GM11168 (cell line): ENCODE data around the gene MARCHF6.

Source experiments
- in situ Hi-C: fragments of 300-500 bp; cut with MboI; formaldehyde crosslinking; loops from one replicate; pipeline ENCODE4 v1.12.0; 2022; ENCODE audit warnings: low sequenced_read_pairs; ENCODE audit not compliant: unreplicated experiment

The MARCHF6 gene

DNA sequence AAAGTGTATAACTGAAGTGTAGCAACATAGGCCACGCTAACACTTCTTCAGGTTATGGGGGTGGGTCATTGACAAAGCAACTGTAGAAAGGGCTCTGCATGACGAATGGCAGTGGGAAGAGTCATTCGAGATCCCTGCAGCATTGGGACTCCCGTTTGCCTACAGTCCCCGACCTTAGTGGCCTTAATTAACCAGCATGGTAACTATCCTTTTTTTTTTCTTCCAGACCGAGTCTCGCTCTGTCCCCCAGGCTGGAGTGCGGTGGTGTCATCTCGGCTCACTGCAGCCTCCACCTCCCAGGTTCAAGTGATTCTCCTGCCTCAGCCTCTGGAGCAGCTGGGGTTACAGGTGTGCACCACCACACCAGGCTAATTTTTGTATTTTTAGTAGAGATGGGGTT, 31.6 kb upstream of the MARCHF6 start:
- in situ Hi-C loops = no loop called here

DNA sequence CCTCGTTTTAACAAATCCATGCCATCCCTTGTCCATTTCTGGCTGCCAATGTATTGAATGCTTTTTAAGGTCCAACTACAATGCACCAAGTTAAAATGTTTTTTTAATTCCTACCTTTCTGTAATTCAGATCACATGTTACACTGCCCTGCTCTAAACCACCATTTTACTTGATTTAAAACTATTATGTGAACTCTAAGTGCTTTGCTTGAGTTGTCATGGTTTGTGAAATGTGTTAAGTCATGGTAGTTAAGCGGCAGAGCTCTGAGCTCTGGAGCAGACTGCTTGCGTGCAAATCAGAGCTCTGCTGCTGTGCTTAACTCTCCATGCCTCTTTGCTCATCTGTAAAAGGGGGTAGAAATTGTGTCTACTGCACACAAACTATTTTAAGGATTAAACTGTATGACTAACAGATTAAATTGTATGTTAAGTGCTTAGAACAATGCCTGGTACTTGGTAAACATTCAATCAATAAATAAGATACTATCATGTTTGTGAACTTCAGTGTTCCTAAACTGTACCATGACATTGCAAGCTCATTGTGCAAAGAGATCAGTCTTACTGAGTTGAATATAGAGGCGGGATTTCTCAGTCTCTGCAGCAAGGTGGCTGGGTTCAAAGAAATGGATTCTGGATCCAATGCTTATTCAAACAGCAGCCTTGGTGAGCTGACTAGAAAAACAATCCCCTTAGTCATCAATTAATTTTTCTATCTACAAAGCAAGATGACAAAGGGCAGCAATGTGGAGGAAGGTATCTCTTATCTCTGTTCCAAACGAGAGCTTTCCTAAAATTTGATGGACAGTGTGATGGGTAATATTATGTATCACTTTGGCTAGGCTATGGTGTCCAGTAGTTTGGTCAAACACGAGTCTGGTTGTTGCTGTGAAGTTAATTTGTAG, 29.7 kb upstream of the MARCHF6 start:
- in situ Hi-C loops = no loop called here

DNA sequence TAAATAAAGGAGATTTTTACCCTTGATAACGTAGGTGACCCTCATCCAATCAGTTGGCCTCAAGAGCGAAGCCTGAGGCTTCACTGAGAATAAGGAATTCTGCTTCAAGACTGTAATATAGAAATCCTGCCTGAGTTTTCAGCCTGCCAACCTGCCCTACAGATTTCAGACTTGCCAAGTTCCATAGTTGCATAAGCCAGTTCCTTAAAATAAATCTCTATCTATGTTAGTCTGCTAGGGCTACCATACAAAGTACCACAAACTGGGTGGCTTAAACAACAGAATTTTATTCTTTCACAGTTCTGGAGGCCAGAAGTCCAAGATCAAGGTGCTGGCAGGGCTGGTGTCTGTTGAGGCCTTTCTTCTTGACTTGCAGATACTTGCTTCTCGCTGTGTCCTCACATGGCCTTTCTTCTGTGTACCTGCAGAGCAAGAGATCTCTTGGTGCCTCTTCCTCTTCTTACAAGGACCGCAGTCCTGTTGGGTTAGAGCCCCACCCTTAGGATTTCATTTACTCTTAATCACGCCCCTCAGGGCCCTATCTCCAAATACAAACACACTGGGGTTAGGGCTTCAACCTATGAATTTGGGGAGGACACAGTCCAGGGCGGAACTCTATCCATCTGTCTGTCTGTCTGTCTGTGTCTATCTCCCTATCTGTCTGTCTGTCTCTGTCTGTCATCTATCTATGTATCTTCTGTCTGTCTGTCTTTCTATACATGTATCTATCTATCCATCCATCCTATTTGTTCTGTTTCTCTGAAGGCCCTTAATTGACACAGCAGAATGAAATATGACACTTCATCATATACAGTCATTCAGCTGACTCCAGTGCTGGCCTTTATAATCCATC, 28.8 kb upstream of the MARCHF6 start:
- in situ Hi-C loops = no loop called here

DNA sequence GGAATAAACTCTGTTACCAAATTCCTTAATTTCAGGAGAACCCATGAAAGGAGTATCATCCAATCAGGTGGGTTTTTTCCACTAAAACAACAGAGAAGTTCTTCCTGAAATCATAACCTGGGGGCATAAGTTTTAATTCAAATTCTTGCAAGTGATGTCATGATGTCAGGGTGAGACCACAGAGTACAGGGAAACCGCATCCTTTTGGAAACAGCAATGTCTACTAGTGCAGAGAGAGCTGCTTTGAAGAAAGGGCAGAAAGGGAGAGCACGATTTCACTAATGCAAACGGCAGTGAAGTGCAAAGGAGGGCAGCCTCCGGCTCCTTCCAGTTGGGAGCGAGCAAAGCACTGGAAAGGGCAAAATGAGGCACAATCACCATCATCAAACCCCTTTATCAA, 25.2 kb upstream of the MARCHF6 start:
- in situ Hi-C loops = no loop called here

DNA sequence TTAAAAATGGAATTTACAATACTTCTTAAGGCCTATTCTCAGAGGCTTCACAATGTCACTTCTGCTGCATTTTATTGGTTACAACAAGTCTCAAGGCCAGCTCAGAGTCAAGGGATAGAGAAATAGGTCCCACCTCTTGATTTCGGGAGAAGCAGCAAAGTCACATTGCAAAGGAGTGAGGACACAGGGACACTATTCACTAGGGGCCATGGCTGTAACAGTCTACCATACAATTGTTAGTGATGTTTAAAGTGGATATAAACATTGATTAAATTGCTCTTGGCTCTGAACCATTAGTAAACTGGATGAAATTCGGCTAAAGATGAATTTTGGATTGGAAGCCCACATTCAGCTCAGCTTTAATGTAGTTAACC, 24.1 kb upstream of the MARCHF6 start:
- in situ Hi-C loops = no loop called here

DNA sequence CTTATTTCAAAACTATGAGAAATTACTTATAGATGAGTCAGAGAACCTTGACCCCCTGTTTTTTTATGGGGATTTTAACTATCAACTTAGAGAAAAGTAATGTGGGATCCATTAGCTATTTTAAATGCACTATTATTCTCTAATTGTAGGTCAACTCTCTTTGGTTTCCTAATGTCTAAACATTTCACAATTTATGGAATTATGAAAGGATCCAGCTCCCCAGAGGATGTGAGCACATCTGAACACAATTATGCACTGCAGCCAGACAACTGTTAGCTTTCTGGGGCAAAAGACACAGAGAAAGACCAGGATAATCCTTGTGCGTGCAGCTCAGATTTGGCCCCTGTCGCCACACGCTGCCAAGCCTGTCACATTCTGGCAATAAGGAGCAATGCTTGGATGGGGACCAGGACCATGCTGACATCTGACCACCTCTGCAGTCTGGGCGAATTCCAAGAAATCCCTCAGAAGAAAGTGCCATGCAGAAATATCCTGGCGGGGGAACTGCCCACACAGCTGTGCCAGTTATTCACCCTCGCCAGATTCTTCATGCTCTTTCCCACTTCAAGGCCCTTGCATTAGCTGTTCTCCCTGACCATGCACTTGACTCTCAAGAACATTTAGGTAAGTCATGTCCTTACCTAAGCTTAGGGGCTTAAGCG, 23.5 kb upstream of the MARCHF6 start:
- in situ Hi-C loops = no loop called here

DNA sequence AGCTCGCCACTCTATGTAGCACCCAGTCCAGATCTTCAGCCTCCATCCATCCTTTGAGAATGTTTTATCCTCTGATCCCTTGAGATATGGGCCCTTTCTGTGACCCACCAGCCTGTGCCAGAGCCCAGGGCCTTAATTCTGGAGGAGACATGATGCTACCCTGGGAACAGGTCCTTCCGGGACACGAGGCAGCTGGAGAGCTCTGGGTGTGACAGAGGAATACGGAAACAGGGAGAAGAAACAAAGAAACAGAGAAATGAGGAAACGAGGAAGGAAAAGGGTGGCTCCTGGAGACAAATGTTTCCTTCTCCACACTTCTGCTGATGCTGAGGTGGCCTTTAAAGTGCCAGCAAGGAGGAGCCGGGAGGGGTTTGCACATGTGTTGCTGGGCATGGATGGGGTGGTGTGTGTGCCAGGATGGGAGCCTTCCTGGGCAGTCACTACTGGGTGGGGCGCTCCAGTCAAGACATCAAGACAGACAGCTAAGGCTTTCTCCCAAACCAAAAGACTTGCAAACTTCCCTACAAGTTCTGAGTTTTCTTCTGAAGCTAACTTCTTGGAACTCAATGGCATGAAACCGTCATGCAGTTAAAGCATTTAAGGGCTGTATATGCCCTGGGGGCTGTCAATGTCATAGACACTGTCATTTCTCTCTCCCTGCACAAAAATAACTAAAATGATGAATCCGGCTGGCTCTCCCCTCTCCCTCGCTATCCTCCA, 22.8 kb upstream of the MARCHF6 start:
- in situ Hi-C loops = no loop called here

DNA sequence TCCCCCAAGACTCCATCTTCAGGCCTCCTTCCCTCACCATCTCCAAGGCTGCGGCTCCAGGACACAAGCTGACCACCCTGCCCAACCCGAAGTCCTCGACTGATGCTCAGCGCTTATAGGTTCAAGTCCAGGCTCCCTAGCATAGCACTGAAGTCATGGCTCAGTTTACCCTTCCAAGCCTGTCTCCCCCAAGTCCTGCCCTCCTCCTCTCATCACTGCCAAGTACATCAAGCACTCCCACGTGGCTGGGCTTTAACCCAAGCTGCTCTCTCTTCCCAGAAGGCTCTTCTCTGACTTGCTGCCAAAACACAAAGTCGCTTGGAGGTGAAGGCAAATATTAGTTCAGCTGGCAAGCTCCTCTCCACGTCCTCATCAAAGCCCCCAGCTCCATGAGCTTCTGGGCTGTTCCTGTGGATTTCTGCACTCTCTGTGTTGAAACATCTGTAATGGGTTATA, 22.1 kb upstream of the MARCHF6 start:
- in situ Hi-C loops = no loop called here

DNA sequence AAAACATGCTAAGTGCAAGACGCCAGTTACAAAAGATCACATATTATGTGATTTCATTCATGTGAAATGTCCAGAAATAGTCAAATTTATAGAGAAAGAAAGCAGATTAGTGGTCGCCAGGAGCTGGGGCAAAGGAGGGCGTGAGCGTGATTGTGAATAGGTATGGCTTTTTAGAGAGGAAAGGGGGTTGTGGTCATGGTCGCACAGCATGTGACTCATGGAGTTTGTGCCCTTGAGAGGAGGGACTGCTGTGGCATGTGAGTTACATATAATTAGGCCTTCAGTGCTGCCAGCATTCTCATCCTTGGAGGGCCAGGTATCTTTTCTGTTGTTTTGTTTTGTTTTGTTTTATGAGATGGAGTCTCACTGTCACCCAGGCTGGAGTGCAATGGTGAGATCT, 21.2 kb upstream of the MARCHF6 start:
- in situ Hi-C loops = no loop called here

DNA sequence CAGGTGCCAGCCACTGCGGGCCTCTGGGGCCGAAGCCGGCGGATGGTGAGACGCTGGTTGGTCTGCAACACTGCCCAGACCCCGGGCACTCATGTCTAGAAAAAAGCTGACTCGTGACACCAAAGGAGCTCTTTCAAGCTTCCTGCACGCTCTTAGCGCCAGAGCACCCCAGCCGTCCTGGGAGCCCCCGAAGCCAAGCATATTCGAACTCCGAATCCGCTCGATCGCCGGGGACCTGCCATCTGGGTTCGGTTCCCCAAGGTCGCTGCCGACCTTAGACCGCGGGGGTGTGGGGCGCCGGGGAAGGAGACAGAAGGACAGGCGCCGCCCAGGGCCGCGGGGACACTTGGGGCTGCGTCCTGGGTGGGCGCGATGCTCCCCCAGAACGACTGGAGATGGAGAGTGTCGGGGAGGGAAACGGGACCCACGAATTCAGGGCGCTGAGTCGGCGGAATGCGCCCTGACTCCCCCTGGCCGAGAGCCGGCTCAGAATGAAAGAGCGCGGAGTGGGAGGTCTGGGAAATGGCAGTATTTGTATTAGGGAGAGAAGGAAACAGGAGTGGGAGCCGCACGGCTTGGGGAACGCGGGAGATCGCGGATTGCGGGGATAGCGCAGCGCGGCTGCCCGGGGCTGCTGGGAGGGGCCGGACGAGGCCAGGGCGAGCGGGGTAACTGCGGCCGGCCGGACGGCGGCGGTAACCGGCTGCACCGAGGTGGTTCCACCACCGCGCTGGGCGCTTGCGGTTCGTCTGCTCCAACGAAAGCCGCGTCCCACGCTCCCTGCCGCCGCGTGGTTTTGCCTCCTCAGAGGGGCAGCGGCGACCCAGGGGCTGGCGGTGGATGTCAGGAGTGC, 20.1 kb upstream of the MARCHF6 start:
- in situ Hi-C loops = no loop called here

DNA sequence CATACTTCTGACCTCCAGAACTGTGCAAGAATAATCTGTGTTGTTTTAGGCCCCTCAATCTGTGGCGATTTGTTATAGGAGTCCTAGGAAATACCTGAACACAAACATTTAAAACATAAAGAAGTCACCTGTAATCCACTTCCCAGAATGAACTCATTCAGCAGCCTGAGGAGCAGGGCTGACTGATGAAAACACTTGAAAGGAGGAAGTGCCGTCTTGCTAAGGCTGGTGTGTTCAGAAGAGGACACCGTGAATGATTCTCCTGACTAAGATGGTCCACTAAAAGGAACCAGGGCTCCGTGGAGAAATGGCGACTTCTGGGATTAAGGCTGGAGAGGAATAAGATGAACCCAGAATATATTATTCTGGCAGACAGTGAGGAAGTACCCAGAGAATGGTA, 18.7 kb upstream of the MARCHF6 start:
- in situ Hi-C loops = no loop called here

DNA sequence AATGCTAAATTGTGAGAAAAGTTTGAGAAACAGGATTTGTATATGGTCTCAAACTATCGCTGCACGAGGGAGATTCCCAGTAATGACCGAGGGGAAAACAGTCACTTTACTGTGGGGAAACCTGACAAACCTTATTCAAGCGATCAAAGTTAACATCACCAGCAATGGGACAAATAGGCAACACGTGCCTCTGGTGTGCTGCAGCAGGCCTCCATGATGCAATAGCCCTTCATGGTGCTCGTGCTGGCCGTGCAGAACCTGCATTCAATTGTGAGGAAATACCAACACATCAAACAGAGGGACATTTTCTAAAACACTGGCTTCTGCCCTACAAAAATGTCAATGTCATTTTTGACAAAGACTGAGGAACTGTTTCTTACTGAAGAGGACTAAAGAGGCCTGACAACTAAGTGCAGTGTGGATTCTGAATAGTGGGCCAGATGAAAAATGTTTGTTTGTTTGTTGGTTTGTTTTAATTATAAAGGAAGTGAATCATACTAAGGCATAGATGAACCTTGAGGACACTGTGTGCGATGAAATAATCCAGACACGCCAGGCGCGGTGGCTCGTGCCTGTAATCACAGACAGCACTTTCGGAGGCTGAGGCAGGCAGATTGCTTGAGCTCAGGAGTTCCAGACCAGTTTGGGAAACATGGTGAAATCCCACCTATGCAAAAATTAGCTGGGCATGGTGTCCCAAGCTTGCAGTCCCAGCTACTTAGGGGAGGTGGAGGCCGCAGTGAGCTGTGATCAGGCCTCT, 17.6 kb upstream of the MARCHF6 start:
- in situ Hi-C loops = no loop called here

DNA sequence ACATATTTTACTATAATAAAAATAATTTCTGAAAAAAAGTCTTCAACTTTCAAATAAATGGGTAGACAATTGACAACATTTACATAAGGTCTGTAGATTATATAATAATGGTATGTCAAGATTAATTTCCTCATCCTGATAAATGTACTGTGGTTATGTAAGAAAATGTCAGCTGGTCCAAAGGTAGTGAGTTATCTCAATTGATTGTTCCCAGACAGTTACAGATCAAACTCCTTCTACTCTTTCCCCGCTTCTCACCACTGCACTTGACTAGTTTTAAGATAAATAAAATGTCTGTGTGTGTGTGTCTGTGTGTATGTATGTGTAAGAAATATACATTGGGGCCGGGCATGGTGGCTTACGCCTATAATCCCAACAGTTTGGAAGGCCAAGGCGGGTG, 16.4 kb upstream of the MARCHF6 start:
- in situ Hi-C loops = no loop called here

DNA sequence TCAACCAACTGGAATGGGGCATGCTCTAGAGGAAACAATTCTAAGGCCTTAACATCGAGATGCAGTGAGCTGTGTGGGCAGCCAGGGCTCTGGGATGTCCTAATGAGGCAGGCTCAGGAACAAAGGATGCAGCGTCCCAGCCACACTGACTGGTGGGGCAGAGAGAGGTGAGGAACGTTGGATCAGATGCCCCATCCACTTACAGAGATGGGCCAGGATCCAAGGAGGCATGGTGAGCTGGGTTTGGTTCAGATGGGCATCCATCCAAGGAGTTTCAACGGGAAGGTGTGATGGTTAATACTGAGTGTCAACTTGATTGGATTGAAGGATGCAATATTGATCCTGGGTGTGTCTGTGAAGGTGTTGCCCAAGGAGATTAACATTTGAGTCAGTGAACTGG, 15.5 kb upstream of the MARCHF6 start:
- in situ Hi-C loops = no loop called here

DNA sequence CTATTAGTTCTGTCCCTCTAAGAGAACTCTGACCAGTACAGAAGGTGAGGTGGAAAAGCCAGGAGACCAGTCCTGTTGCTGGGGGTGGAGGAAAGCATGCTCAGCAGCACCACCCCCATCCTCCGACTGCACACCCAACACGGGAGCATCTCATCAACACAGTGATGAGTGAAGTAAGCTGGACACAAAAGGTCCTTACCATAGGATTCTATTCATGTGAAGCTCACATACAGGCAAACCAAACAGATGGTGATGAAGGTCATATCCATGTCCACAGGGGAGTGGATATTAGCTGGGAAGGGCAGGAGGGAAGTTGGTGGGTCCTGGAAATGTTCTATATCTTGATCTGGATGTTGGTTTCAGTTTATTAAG, 14.8 kb upstream of the MARCHF6 start:
- in situ Hi-C loops = no loop called here

DNA sequence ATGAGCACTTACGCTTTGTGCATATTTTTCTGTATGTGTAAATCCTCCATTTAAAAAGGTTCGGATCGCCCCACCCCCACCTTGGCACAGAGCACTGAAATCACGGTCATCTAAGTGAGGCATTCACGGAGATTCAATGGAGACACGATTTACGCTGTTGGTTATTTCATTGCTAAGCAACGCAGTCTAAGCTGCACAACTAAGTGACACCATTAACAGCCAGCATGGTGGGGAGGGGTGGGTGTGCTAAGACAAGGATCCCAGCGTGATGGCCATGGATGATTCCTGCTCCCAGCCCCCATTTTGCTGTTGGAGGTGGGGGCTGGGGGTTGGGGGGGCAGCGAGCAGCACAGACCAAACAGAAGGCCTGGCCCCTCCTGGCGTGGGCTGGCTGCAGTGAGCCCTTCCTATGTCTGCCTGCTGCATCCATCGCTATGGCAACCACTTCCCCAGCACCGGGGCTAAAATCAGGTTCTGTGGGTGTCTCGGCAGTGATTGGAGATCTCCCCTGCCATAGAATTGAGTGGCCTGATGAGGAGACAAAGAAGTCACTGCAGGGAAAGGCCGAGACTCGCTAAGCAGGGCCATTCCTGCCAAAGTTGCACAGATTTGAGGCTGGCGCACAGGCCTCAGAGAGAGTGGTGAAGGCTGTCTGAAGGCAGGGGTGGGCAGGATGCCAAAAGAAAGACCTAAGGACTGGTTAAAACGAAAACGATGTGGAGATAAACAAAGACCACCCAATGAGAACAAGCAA, 14.3 kb upstream of the MARCHF6 start:
- in situ Hi-C loops = no loop called here

DNA sequence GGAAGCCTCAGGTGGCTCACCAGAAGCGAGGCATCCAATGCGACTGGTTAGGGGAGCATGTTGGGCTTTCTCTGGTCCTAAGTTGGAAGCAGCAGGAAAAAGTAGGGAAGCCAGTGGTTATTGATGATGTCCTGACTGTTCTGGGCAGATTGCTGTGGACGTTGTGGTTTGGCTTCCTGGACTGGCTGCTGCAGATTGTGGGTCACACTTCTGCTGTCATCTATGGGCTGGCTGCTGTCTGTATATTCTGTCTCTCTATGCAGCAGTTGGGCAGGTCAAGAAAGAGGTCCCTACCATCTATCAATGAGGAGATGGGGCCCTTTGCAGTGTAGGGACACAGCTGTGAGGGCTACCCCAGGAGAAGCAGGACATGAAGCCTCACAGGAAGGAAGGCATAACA, 13.5 kb upstream of the MARCHF6 start:
- in situ Hi-C loops = no loop called here

DNA sequence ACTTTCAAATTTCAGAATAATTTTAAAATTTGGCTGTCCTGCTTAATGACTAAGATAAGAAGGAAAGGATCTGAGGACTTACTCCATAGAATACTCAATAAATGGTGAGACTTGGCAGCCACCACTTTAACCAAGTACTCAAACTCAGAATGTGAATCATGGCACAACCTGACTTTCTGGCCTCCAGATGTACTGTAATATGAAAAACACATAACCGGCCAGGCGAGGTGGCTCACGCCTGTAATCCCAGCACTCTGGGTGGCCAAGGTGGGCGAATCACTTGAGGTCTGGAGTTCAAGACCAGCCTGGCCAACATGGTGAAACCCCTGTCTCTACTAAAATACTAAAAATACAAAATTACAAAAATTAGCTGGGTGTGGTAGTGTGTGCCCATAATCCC, 10.0 kb upstream of the MARCHF6 start:
- in situ Hi-C loops = no loop called here
